NCI-H69 (cell line): ENCODE results near the gene KCNQ1.
"Not testable (repeated sequence)": the region's sequence is repeated elsewhere in the genome, so short reads cannot be mapped to it uniquely, and the experiment has no call there.

Experiments used
- DNase-seq: peaks from one replicate; lab custom pipeline; 2025; lab: John Stamatoyannopoulos, UW

The KCNQ1 gene

GRCh38 chr11:2592559-2593392, 148.0 kb downstream of the KCNQ1 start:
- DNase-seq: no peak

GRCh38 chr11:2593393-2593950, 148.7 kb downstream of the KCNQ1 start:
- no peak for DNase-seq

- no peak for DNase-seq
These were observed 149.5 kb downstream of the KCNQ1 start for GRCh38 chr11:2594267-2594666.

GRCh38 chr11:2595204-2595603, 150.4 kb downstream of the KCNQ1 start:
- no peak for DNase-seq

- DNase-seq: no peak
These were observed 154.9 kb downstream of the KCNQ1 start for GRCh38 chr11:2599561-2600189.

- DNase-seq: no peak
These were observed 164.5 kb downstream of the KCNQ1 start for GRCh38 chr11:2609345-2609744.

- DNase-seq: peak; percentile 75
These were observed 168.2 kb downstream of the KCNQ1 start for GRCh38 chr11:2612884-2613571.

GRCh38 chr11:2621894-2622293, 177.1 kb downstream of the KCNQ1 start:
- DNase-seq: no peak

GRCh38 chr11:2625183-2625582, 180.4 kb downstream of the KCNQ1 start:
- DNase-seq: no peak

GRCh38 chr11:2630679-2631078, 185.9 kb downstream of the KCNQ1 start:
- DNase-seq: no peak

- DNase-seq: no peak
These were observed 186.4 kb downstream of the KCNQ1 start for GRCh38 chr11:2631161-2631560.

GRCh38 chr11:2639763-2640162, 195.0 kb downstream of the KCNQ1 start:
- DNase-seq: not testable (repeated sequence)

GRCh38 chr11:2641623-2642022, 196.8 kb downstream of the KCNQ1 start:
- no peak for DNase-seq

GRCh38 chr11:2643746-2644145, 198.9 kb downstream of the KCNQ1 start:
- no peak for DNase-seq

- DNase-seq: no peak
These were observed 200.3 kb downstream of the KCNQ1 start for GRCh38 chr11:2644844-2645778.

- no peak for DNase-seq
These were observed 200.9 kb downstream of the KCNQ1 start for GRCh38 chr11:2645779-2646118.

GRCh38 chr11:2647167-2647566, 202.4 kb downstream of the KCNQ1 start:
- DNase-seq: no peak

GRCh38 chr11:2647953-2648352, 203.1 kb downstream of the KCNQ1 start:
- DNase-seq: no peak

- no peak for DNase-seq
These were observed 204.6 kb downstream of the KCNQ1 start for GRCh38 chr11:2649400-2649799.

- no peak for DNase-seq
These were observed 205.0 kb downstream of the KCNQ1 start for GRCh38 chr11:2649848-2650247.

- no peak for DNase-seq
These were observed 205.6 kb downstream of the KCNQ1 start for GRCh38 chr11:2650343-2650867.
